ENCODE data around the gene ALG3. TPM values are rescaled to one million over a fixed set of nuclear protein-coding genes. Genes with fewer than 3 reads are reported as not detected.

The ALG3 gene
- total and polyA plus RNA-seq, 2 of the 4 experiments (the other 2 are of a cell fraction) = 19.5 to 52.6 TPM

GRCh38 chr3:184230603-184231528 is 17.9 kb downstream of the ALG3 start:
- Histone ChIP-seq H2BK120ac (ENCODE audit: low read depth, low read length) (no peak overlapping the region), H3K4me3 (ENCODE audit: insufficient read depth, low read depth, low read length) (no peak overlapping the region), H3K4ac (ENCODE audit: low read depth, low read length) (no peak overlapping the region), H3K14ac (replicated peaks; ENCODE audit: low read depth, low read length) (no peak overlapping the region), H3K4me2 (ENCODE audit: low read depth, low read length) (no peak overlapping the region), H3K9me3 (ENCODE audit: control insufficient read depth, insufficient read depth, low read length) (no peaks in the 10 kb centered on the region), H3K56ac (ENCODE audit: extremely low read depth, insufficient read depth, low read length) (no peak overlapping the region), H2BK5ac (ENCODE audit: low read depth, low read length, poor library complexity, severe bottlenecking) (no peak overlapping the region), H3K36me3 (ENCODE audit: control insufficient read depth, insufficient read depth, low read length) (no peaks in the 10 kb centered on the region), H3K23ac (ENCODE audit: low read depth, low read length) (no peak overlapping the region), H2AK5ac (ENCODE audit: low read depth, low read length) (no peak overlapping the region), H2BK20ac (ENCODE audit: low read depth, low read length) (no peak overlapping the region), H4K91ac (ENCODE audit: insufficient read depth, low read depth, low read length) (no peak overlapping the region), H4K8ac (ENCODE audit: low read depth in 2 of 2, low read length in 2 of 2) (no peak overlapping the region), H3K27me3 (ENCODE audit: control insufficient read depth, insufficient read depth, low read length) (peaks cover 65% of the 10 kb centered on the region), H2BK15ac (ENCODE audit: low read depth, low read length) (no peak overlapping the region), H2AK9ac (replicated peaks; ENCODE audit: low read depth, low read length, poor library complexity) (no peak overlapping the region), H2AFZ (replicated peaks; ENCODE audit: low read length, poor library complexity) (peak overlapping the region; percentile 19), H3K79me1 (ENCODE audit: low read depth in 1 of 2, low read length in 2 of 2) (no peaks in the 10 kb centered on the region), H3K18ac (ENCODE audit: low read depth, low read length) (no peak overlapping the region), H4K20me1 (ENCODE audit: insufficient read depth, low read length) (no peaks in the 10 kb centered on the region; the same call in 1 of the 2 replicates), H3K9me1 (ENCODE audit: insufficient read depth, low read length) (0 out of 2 replicates have a peak, but pooled peaks cover 3% of the 10 kb centered on the region), H4K5ac (ENCODE audit: low read depth, low read length) (no peak overlapping the region), H3K27ac (ENCODE audit: insufficient read depth, low read length) (no peak overlapping the region), H3K4me1 (ENCODE audit: control insufficient read depth, insufficient read depth, low read length) (no peaks in the 10 kb centered on the region; the same call in 1 of the 2 replicates), H3K9ac (ENCODE audit: low read depth, low read length) (no peak overlapping the region)
- ATAC-seq (ENCODE audit: low read depth) (0 out of 2 replicates have a peak, but pooled peaks have one; percentile 6), DNase-seq (no peak)
- 3% methylated on average over 55 of the region's 79 CpGs; no CpG with 5 or more reads in 1 of the 2 experiments for WGBS, 2 experiments (ENCODE audit: extremely low coverage in 2 of 2, insufficient read length in 1 of 2)
- in situ Hi-C loops (cut with MboI; ENCODE audit: low sequenced_read_pairs) = no loop called here
- POLR2A ChIA-PET (ENCODE audit: unreplicated experiment) = no interaction called here
- CTCF ChIA-PET = no interaction called here
- TF ChIP-seq USF2 (IDR thresholded peaks at IDR 0.05; ENCODE audit: low read depth, low read length) = no peak
- TF ChIP-seq CEBPB (IDR thresholded peaks at IDR 0.05; ENCODE audit: low read depth, low read length) = no peak
- no peak for TF ChIP-seq ELK1 (IDR thresholded peaks at IDR 0.05; ENCODE audit: borderline replicate concordance, low read depth, low read length)
- no peak for TF ChIP-seq RFX5 (IDR thresholded peaks at IDR 0.05; ENCODE audit: low read depth, low read length)
- no peak for TF ChIP-seq CTCF (conservative IDR thresholded peaks at IDR 0.05; ENCODE audit: low read depth, low read length)
- TF ChIP-seq RAD21 (IDR thresholded peaks at IDR 0.05; ENCODE audit: low read length) = no peak
- no TSS peak for BruUV-seq (replicated peaks)
- intact Hi-C loops (cut with micrococcal nuclease) = no loop called here
- dilution Hi-C loops (cut with HindIII; ENCODE audit: low sequenced_read_pairs, unreplicated experiment) = no loop called here
